ENCODE data around the gene CNTNAP2.

DNA sequence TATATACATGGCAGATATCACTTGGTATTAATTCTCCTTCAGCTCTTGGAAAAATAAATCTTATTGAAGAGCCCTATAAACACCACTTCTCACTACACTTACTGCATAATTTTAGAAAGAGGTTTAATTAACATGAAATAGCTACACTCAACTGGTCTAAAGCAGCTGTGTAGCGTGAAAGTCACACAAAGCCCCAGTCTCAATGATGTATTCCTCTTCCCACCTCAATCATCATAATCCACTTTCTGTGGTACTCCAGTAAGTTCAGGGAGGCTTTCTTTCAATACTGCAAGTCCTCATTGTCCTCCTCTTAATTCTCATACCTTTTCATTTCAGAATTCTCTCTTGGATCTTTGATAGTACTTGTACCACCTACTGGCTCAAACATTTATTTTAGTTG, 688.0 kb downstream of the CNTNAP2 start:
- TF ChIP-seq, protein P1, sequence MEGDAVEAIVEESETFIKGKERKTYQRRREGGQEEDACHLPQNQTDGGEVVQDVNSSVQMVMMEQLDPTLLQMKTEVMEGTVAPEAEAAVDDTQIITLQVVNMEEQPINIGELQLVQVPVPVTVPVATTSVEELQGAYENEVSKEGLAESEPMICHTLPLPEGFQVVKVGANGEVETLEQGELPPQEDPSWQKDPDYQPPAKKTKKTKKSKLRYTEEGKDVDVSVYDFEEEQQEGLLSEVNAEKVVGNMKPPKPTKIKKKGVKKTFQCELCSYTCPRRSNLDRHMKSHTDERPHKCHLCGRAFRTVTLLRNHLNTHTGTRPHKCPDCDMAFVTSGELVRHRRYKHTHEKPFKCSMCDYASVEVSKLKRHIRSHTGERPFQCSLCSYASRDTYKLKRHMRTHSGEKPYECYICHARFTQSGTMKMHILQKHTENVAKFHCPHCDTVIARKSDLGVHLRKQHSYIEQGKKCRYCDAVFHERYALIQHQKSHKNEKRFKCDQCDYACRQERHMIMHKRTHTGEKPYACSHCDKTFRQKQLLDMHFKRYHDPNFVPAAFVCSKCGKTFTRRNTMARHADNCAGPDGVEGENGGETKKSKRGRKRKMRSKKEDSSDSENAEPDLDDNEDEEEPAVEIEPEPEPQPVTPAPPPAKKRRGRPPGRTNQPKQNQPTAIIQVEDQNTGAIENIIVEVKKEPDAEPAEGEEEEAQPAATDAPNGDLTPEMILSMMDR (IDR thresholded peaks at IDR 0.05) = no peak
- TF ChIP-seq POLR2A (IDR thresholded peaks at IDR 0.05) (no peak), EP300 (IDR thresholded peaks at IDR 0.05) (no peak)
